SK-N-SH treated with all-trans-retinoic acid at 6 μM for 48 hours (cell line): Measurements from ENCODE around the gene ZNF195.

ENCODE experiments used
- ARNTL ChIP-seq: fragments of 450-650 bp; formaldehyde crosslinking; IDR thresholded peaks from 2 replicates; pipeline ENCODE4 v1.5.0; 2020; ENCODE audit warnings: low read depth, mild to moderate bottlenecking, moderate library complexity, borderline replicate concordance
- BACH2 ChIP-seq: fragments of 250-450 bp; sonication (Bioruptor Pico); IDR thresholded peaks from 2 replicates; pipeline ENCODE4 v1.9.0; 2021; ENCODE audit warnings: mild to moderate bottlenecking, borderline replicate concordance
- ESRRG ChIP-seq: fragments of 250-450 bp; sonication (Bioruptor Pico); IDR thresholded peaks from 2 replicates; pipeline ENCODE4 v1.6.1; 2021; ENCODE audit warnings: mild to moderate bottlenecking
- OSR1 ChIP-seq: fragments of 250-450 bp; sonication (Bioruptor Pico); IDR thresholded peaks from 2 replicates; pipeline ENCODE4 v1.8.0; 2022; ENCODE audit warnings: moderate library complexity, mild to moderate bottlenecking, inconsistent platforms
- RARB ChIP-seq: fragments of 250-450 bp; sonication (Bioruptor Pico); IDR thresholded peaks from 2 replicates; pipeline ENCODE4 v1.8.0; 2021; ENCODE audit warnings: mild to moderate bottlenecking, moderate library complexity
- SNAI2 ChIP-seq: fragments of 250-450 bp; sonication (Bioruptor Pico); IDR thresholded peaks from 2 replicates; pipeline ENCODE4 v1.5.0; 2020; ENCODE audit warnings: mild to moderate bottlenecking, moderate library complexity
- TCF4 ChIP-seq: fragments of 250-450 bp; sonication (Bioruptor Pico); IDR thresholded peaks from 2 replicates; pipeline ENCODE4 v1.8.0; 2021; ENCODE audit warnings: mild to moderate bottlenecking, moderate library complexity, borderline replicate concordance
- TSHZ2 ChIP-seq: fragments of 250-450 bp; sonication (Bioruptor Pico); IDR thresholded peaks from 2 replicates; pipeline ENCODE4 v1.5.0; 2020; ENCODE audit warnings: mild to moderate bottlenecking, moderate library complexity
- ZC3H10 ChIP-seq: fragments of 250-450 bp; sonication (Bioruptor Pico); IDR thresholded peaks from 2 replicates; pipeline ENCODE4 v1.5.1; 2021; ENCODE audit warnings: mild to moderate bottlenecking, moderate library complexity
- ZFP3 ChIP-seq: fragments of 250-450 bp; sonication (Bioruptor Pico); IDR thresholded peaks from 2 replicates; pipeline ENCODE4 v1.5.0; 2020; ENCODE audit warnings: mild to moderate bottlenecking, moderate library complexity
- ZFP30 ChIP-seq: fragments of 450-650 bp; formaldehyde crosslinking; IDR thresholded peaks from 2 replicates; pipeline ENCODE4 v1.5.0; 2022; ENCODE audit warnings: mild to moderate bottlenecking, moderate library complexity
- ZNF565 ChIP-seq: fragments of 450-650 bp; formaldehyde crosslinking; conservative IDR thresholded peaks from 2 replicates; pipeline ENCODE4 v1.5.0; 2020; ENCODE audit warnings: low read depth, mild to moderate bottlenecking, moderate library complexity

GRCh38 chr11:3345736-3346135 is 33.2 kb downstream of the ZNF195 start:
- TF ChIP-seq RARB (CRISPR knock-in tag) (no peak), SNAI2 (CRISPR knock-in tag) (no peak), OSR1 (CRISPR knock-in tag) (no peak), ZFP30 (CRISPR knock-in tag) (no peak), ZC3H10 (CRISPR knock-in tag) (no peak), ARNTL (CRISPR knock-in tag) (no peak), ZFP3 (no peak), BACH2 (CRISPR knock-in tag) (no peak), ESRRG (CRISPR knock-in tag) (no peak), TSHZ2 (CRISPR knock-in tag) (no peak), ZNF565 (CRISPR knock-in tag) (no peak), TCF4 (no peak)
